A549 (cell line): Measurements from ENCODE around the gene TARM1.

Experiments used
- CBX2 ChIP-seq: fragments of 200-600 bp; sonication (generic); IDR thresholded peaks from 2 replicates; pipeline ENCODE4 v1.6.1; 2016; ENCODE audit warnings: low read depth, mild to moderate bottlenecking, borderline replicate concordance
- CEBPB ChIP-seq, 2 experiments: fragments of >200 bp in 1 of 2; sonication (Bioruptor Twin) in 1 of 2; formaldehyde crosslinking in 1 of 2; IDR thresholded peaks; 2 replicates each; pipeline ENCODE4 v1.6.1; 2012 to 2016
- CTCF ChIP-seq: fragments of >200 bp; sonication (Bioruptor Twin); formaldehyde crosslinking; IDR thresholded peaks from 3 replicates; pipeline ENCODE4 v1.5.1; 2016
- E2F6 ChIP-seq: IDR thresholded peaks from 2 replicates; pipeline ENCODE4 v1.6.1; 2012; ENCODE audit warnings: low read depth, borderline replicate concordance
- HMGXB4 ChIP-seq: fragments of 250-450 bp; sonication (Bioruptor Pico); IDR thresholded peaks from 2 replicates; pipeline ENCODE4 v1.5.0; 2021; ENCODE audit warnings: mild to moderate bottlenecking, moderate library complexity, borderline replicate concordance
- MAX ChIP-seq: IDR thresholded peaks from 2 replicates; pipeline ENCODE4 v1.6.1; 2012
- MAZ ChIP-seq: fragments of 150-350 bp; IDR thresholded peaks from 2 replicates; pipeline ENCODE4 v1.6.1; 2014; ENCODE audit warnings: antibody characterized with exemption, low read depth, low read length, borderline replicate concordance
- NR3C1 ChIP-seq: fragments of >200 bp; sonication (Bioruptor Twin); formaldehyde crosslinking; IDR thresholded peaks from 3 replicates; pipeline ENCODE4 v1.6.1; 2017
- POLR2AphosphoS2 ChIP-seq: conservative IDR thresholded peaks from 2 replicates; pipeline ENCODE4 v1.6.1; 2012; ENCODE audit warnings: low read length, improper control_type of control experiment, inconsistent platforms
- REST ChIP-seq: fragments of 200-600 bp; sonication (generic); IDR thresholded peaks from 2 replicates; pipeline ENCODE4 v1.6.1; 2016; ENCODE audit warnings: antibody characterized with exemption, mild to moderate bottlenecking, moderate library complexity
- TF ChIP-seq, protein P1 (sequence below): fragments of 450-650 bp; IDR thresholded peaks from 2 replicates; pipeline ENCODE4 v1.6.1; 2014; ENCODE audit warnings: antibody characterized with exemption

DNA sequence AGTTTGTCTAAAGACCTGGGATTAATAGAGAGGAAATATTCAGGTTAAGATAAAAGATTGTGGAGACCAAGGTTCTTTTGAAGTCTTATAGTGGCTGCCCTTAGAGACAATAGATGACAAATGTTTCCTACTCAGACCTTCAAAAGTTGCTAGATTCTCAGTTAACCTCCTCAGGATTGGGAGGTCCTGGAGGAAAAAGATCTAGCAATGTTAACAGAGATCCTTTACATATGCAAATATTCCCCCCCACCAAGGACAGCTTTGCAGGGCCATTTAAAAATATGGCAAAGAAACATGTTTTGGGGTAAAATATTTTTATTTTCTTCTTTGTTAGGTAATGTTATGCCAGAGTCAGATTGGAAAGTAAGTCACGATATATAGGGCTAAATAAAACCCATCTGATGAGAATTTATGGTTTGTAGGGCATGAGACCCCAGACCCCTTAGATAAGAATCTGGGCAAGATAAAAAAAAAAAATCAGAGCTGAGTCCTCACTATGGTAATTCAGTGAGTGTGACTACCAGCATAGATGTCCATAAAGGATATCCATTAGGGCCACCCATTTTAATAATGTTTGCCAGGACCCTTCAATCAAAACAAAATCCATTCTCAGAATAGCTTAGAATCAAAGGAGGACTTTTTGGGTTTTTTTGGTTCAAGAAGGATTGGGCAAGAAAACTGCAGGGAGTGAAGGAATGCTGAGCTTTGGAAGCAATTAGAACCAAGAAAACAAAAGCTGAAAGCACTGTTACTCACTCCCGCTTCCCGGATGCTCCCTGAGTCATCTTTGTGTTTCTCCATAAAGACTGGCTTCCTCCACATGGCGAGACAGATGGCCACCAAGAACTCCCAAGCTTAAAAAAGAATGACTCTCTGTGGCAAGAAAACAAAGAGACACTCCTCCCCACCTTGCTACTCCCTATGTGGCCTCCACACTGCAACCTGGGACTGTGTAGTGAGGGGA lies 45.7 kb downstream of the TARM1 start:
- TF ChIP-seq CTCF, result no peak
- TF ChIP-seq MAX, result 0 out of 2 replicates have a peak, but pooled peaks have one; percentile 38
- TF ChIP-seq MAZ, result no peak
- TF ChIP-seq HMGXB4, result no peak
- no peak for TF ChIP-seq REST
- TF ChIP-seq NR3C1, result no peak
- TF ChIP-seq E2F6, result no peak
- no peak for TF ChIP-seq CBX2
- TF ChIP-seq POLR2AphosphoS2, result no peak
- TF ChIP-seq CEBPB (IDR thresholded peaks at IDR 0.05), result no peak
- TF ChIP-seq, protein P1, sequence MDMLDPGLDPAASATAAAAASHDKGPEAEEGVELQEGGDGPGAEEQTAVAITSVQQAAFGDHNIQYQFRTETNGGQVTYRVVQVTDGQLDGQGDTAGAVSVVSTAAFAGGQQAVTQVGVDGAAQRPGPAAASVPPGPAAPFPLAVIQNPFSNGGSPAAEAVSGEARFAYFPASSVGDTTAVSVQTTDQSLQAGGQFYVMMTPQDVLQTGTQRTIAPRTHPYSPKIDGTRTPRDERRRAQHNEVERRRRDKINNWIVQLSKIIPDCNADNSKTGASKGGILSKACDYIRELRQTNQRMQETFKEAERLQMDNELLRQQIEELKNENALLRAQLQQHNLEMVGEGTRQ, result no peak
